ENCODE measurements around the gene ICA1.

DNA sequence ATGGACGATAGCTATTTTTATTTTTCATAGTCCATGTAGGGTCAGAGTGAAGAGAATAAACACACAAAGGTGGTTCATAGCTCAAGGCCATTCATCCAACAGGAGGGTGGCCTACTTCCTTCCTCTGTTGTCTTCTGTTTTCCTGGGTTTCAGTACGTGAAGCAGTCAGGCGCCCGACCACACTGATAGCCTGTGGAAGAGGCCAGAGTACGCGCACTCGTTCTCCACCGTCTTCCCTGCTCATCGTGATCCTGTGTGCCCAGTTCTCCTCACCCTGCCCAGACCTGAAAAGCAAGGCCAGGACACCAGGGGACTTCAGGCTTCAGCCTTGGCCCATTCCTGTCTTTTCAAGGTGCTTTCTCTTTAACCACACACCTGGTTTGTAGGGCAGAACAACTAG, 158.7 kb downstream of the ICA1 start:
- TF ChIP-seq POLR2A (IDR thresholded peaks at IDR 0.05), result no peak
- TF ChIP-seq, protein P1, sequence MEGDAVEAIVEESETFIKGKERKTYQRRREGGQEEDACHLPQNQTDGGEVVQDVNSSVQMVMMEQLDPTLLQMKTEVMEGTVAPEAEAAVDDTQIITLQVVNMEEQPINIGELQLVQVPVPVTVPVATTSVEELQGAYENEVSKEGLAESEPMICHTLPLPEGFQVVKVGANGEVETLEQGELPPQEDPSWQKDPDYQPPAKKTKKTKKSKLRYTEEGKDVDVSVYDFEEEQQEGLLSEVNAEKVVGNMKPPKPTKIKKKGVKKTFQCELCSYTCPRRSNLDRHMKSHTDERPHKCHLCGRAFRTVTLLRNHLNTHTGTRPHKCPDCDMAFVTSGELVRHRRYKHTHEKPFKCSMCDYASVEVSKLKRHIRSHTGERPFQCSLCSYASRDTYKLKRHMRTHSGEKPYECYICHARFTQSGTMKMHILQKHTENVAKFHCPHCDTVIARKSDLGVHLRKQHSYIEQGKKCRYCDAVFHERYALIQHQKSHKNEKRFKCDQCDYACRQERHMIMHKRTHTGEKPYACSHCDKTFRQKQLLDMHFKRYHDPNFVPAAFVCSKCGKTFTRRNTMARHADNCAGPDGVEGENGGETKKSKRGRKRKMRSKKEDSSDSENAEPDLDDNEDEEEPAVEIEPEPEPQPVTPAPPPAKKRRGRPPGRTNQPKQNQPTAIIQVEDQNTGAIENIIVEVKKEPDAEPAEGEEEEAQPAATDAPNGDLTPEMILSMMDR (IDR thresholded peaks at IDR 0.05), result no peak

All from thyroid gland (tissue), 4 donors.